Amygdala (tissue), 56 donors: Measurements from ENCODE around the gene QSOX2.

Source experiments
- DNase-seq, 56 donors: peaks; one replicate each; lab custom pipeline; 2025; lab: John Stamatoyannopoulos, UW

QSOX2 gene

DNA sequence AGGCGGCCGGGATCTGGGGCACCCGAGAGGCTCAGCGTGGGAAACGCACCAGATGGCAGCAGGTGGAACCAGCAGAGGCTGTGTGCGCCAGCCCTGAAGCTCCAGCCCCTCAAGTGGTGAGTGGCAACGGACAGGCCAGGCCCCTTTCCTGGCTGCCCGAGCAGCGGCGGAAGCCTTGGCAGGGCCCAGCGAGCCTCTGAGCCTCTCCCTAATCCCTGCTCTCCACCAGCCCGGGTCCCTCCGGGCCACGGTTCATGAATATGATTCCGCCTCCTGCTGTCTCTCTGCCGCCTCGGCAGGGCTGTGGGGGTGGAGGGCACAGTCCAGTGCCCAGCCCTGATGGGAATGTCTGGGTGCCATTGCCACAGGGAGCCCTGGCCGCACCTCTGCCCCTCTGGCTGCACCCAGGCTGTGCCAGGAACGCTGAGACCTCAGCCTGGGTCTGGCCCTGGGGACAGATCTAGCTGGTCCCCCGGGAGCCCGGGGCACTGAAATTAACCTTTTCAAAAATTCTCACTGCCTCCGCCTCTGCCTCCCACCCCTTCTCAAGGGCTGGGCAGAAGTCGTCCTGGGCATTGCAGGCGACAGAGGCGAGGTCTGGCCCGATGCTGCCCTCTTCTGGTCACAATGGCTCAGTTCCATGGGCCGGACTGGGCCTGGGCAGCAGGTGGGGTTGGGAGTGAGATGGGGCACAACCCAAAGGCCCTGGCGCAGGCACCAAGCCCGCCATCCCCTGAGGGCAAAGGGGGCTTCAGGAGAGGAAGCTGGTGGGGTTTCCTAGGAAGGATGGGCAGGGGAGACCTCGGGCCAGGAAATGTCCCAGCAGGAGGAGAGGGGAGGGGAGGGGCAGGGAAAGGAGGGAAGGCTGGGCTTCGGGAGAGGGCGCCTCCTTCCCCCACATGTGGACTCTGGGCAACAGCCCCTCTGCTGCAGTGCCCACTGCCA is 38.0 kb upstream of the QSOX2 start:
- peak in 51 of 56 donors; percentile 19 to 84 (median 52) for DNase-seq

DNA sequence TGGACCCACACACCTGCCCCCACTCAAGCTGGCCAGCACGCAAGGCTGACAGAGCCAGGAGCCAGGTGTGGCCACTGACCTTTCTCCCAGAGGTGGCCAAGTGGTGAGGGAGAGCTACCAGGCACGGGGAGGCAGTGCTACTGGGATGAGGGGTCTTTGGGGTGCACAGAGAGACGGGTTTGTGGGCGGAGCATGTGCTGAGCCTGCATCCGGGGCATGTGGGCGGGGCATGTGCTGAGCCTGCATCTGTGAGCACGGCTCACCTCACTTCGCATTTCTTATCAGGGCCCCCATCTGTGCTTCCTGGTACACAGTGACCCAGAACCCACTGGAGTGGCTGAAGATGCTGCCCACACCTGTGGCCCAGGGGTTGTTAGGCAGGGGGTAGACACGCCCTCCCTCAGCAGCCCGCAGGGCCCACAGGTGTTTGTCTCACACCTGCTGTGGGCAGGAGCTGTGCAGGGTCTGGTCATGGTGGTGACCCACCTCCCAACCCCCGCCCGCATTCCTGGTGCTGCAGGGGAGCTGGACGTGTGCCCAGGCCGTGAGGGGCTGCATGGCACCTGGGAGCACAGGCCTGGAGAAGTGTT is 36.8 kb upstream of the QSOX2 start:
- DNase-seq = no peak

DNA sequence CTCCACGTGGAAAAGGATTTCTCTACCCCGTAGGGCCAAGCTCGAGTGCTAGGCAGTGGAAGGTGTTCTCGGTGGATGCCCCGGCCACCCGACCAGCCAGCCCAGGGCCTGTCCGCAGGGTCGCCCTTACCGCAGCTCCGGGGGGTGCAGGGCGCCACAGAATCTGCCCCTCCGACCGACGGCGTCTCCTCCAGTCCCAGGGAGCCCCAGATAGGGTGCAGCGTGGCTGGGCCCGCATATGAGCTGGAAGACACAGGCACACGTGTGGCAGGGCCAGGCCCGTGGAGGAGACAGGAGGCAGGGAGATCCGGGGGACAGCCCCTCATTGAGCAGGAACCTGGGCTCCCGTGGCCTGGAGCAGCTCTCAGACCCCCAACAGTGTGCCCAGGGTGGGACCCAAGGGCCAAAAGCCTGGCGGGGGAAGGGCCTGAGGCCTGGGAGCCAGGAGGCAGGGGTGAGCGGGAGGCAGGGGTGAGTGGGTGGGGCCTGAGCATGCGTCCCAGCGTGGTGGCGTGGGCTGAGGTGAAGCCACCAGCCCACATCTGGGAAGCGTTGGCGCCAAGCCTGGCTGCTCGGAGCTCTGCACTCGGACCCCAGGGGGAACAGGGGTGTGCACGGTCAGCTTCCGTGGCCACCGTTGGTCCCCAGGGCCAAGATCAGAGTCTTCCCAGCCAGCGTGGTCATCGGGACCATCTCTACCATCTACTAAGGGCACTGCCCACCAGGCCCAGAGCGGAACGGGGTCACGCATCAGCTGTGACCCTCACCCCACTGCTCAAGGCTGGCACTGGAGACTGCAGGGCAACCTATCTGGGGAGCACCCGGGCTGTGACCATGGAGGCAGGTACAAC is 36.0 kb upstream of the QSOX2 start:
- no peak for DNase-seq

DNA sequence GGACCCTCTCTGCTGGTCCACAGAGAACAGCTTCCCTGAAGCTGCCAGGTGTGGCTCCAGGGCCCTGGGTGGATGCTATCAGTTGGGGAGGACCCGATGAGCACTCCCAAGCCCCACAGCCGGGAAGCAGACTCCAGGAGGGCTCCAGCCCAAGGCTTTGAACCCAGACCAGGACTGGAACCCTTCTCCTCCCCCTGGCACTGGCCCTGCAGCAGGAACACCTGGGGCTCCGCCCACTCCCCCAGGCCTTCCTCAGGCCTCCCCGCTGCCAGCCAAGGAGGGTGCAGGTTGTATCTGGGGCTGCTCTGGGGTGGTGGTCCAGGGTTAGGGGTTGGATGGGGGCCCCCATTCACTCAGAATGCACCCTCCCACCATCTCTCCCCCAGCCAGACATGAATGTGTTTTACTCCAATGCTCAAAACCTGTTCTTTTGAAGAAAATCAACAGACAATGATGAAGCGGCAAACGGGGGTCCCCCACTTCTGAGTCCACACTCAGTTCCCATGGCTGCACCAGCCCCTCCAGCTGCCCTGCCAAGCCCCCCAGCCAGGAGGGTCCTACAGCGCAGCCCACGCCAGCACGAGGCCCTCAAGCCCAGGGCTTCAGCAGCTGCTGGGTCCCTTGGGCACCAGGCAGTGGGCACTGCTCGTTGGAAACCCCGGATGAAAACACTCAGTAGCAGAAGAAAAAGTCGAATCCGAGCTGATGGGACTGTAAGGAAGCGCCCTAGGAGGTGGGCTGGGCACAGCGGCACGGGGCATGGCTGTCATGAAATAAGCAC is 35.1 kb upstream of the QSOX2 start:
- no peak for DNase-seq

DNA sequence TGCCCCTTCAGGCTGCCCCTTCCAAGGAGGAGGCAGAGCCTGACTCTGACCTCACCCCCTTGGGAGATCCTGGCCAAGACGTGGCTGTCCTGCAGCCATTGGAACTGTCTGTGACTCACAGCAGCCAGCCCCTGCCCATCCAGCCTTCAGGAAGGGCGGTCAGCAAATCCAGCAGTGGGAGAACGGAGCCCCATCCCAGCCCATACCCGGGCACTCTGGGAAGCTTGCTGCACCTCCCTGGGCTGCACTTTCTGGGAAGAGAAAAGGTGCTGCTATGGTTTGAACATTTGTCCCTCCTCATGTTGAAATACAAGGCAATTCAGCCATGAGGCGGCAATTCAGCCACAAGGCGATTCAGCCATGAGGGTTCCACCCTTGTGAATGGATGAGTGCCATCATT is 33.9 kb upstream of the QSOX2 start:
- no peak for DNase-seq

DNA sequence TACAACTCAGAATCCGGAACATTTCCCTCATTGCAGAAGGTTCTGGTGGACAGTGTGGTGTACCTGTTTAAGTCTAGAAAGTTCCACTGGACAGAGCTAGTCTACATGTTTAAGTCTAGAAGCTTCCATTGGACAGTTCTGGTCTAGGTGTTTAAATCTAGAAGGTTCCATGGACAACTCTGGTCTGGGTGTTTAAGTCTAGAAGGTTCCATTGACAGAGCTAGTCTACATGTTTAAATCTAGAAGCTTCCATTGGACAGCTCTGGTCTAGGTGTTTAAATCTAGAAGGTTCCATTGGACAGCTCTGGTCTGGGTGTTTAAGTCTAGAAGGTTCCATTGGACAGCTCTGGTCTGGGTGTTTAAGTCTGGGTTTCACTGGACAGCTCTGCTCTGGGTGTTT is 33.3 kb upstream of the QSOX2 start:
- no peak for DNase-seq

DNA sequence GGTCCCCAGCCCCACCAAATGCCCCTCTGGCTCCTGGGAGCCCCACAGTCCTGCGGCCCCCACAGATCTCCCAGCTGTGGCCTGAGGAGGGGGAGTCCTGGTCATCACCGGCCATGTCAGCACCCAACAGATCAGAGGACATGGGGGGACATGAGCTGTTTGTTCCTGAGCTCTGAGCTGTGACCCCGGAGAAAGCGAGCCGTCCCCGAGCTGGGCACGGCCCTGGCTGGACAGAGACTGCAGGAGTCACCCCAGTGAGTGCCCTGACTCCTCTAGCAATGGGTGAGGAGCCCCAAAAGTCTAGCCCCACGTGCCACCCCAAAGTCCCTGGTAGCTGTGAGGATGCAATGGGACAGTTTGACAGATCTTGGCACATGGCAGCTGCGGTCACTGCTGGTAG is 32.6 kb upstream of the QSOX2 start:
- DNase-seq = no peak

DNA sequence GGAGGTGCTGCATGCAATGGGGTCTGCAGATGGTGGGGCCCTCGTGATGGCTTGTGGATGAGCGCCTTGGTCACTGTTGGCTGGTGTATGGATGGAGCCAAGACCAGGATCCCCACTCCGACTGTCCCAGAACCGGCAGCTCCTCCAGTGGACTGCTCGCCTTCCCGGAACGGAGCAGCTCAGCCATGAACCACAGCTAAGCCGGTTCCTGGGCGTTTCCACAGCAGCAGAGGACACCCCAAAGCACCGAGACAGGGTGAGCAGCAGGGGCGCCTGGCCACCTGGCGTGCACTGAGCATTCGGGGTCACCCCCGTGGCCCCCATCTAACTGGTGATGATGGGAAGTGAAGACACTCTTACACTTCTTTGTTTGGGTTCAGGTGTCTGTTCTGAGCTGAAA is 32.1 kb upstream of the QSOX2 start:
- no peak for DNase-seq

DNA sequence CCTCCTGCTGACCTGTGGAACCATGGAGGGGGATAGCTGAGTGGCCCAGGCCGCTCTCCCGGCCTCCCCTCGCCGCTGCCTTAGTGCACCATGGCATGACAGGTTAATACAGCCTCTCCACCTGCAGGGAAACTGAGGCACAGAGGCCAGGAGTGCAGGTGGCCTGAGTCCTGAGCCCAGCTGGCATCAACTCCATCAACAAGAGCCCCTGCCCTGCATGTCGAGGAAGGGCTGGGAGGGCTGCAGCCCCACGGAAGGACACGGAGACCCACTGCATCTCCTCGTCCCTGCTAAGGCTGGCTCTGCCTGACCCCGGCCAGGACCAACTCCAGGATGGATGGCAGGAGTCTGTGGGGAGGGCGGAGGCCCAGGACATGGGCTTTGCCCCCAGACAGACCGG is 31.1 kb upstream of the QSOX2 start:
- no peak for DNase-seq

DNA sequence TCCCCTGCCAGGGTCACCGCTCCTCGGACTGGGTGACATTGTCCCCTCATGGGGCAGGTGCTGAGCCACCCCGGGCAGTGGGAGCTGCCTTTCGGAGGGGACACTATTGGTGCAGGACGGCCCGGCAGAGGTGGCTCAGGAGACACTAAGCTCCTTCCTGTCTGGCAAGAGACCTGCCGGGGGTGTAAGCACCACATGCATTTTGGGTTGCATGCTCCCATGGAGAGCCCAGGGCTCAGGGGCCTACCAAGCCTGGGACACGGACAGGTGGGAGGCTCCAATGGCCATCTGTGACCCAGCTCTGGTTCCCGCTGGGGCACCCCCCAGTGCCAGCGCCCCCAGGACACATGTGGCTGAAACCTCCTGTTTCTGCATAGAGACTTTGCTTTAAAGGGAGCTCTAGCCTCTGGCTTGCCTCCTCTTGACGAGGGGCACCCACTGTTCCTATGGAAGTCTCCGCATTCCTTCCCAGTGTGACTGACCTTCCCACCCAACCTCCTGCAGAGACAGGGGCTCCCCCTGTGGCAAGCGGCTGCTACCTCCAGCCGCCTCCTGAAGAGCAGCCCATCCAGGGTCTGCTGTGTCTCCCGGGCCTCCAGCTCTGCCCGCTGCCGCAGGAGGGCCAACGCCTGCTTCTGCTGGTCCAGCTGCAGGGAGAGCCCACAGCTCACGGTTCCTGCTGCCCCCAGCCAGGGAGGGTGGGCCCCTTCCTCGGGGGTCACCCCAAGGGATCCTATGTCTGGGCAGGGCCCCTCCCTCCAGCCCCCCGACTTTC is 30.2 kb upstream of the QSOX2 start:
- no peak for DNase-seq

DNA sequence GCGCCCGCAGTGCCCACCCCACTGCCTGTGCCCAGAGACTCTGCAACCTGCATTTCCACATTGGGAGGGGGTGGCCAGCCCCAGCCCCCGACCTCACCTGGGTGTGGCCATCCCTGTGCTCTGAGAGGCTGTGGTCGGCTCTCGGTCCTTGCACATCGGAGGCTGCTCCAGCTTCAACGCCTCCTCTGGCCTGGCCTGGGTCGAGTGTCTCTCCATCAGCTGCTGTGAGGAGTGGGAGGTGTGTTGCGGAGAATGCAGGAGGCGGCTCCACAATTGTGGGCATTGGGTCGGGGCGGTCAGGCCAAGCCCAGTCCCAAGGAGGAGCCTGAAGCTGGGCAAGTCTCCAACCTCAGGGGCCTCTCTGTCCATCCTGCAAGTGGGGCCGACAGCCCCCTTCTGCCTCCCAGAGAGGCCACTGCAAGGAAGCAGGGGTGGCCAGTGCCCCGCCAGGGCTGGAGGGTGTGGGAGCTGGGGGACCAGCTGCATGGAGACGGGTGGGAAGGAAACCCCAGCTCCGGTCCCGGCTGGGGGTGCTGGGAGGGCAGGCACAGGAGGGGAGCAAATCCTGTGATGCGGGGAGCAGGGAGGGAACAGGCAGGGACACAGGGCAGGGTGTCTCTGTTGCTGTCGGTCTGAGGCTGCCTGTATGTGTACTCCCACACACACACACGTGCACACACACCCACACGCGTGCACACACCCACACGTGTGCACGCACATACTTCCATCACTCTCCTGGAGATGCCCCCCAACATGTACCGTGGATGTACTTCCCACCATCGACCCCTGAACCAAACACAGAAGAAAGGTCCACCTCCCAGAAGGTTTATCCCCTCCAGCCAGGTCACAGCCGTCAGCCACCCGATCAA is 29.4 kb upstream of the QSOX2 start:
- no peak for DNase-seq

DNA sequence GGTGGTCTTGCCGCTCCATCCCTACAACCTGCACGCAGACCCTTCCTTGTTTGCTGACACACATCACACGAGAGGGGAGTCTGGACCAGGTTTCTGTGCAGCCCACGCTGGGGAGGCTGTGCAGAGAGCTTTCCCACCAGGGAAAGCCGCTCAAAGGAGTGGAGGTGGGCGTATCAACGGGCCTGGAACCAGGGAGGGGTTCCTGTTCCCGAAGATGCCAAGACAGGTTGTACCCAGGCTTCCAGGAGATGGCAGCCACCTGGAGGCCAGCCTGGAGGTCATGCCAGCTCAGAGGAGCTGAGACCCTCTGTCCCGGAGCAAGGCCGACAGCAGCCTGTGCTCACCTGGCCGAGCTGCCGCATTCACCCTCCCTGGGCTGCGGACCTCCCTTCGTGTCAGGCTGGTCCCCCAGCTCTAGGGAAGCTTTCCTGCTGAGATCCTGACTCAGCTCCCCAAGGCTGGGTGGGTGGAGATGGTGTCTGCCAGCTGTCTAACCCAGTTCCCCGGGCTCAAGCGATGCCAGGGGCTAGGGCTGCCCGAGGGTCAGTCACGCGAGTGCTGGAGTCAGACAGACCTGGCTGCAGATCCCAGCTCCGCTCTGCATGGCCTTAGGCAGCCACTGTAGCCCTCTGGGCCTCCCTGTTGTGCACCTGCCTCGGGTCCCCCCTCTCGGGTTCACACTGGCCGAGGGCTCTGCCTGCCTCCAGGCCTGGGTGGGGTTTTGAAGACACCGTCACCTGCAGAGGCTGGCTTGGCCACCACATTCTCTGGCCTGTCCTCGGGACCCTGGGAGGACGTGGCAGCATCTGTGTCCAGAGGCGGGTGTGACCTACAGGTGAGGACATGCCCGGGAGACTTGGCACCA is 28.5 kb upstream of the QSOX2 start:
- DNase-seq = no peak

DNA sequence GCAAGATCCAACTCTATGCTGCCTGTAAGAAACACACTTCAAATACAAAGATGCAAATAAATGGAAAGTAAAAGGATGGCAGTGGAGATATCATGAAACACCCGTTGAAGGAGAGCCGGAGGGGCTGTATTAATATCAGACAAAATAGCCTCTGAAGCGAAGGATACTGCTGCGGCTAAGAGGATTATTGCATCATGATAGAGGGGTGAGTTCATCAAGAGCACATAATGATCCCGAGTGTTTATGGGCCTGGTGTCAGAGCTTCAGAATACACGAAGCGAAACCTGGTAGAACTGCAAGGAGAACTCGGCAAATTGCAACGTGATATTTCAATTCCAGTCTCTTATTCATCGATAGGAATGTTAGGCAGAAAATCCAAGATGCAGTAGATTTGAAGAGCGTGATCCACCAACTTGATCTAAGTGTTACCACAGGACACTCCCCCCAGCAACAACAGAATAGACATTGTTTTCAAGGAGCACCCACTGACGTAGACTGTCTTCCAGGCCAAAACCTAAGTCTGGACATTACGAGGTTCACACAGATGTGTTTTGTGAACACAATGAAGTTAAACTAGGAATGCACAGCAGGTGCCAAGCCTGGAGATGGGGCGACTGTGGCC is 27.7 kb upstream of the QSOX2 start:
- no peak for DNase-seq

DNA sequence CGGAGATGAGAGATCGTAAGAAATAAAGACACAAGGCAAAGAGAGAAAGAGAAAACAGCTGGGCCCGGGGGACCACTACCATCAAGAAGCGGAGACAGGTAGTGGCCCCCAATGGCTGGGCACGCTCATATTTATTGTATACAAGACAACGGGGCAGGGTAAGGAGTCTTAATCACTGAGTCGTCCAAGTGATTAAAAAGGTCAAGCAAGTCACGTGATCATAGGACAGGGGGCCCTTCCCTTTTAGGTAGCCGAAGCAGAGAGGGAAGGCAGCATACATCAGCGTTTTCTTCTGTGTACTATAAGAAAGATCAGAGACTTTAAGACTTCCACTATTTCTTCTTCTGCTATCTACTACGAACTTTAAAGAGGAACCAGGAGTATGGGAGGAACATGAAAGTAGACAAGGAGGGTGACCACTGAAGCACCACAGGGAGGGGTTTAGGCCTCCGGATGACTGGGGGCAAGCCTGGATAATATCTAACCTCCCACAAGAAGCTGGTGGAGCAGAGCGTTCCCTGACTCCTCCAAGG is 24.6 kb upstream of the QSOX2 start:
- peak in 1 of 56 donors; percentile 4 for DNase-seq

DNA sequence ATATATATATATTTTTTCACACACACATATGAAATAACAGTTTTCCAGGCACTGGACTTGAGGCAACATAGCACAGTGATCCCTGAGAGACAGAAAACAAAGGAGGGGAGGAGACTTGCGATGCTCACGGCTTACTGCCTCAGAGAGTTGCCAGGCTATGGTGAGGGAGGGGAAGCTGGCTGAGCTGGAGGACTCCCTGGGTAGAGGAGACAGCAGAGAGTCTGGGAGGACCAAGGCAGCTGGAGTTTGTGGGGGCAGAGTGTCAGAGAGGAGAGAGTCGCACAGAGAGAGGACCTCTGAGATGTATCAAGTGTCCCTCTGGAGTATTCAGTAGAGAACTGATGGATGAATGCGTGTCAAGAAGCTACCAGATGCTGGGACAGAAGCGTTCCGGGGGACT is 23.1 kb upstream of the QSOX2 start:
- no peak for DNase-seq

DNA sequence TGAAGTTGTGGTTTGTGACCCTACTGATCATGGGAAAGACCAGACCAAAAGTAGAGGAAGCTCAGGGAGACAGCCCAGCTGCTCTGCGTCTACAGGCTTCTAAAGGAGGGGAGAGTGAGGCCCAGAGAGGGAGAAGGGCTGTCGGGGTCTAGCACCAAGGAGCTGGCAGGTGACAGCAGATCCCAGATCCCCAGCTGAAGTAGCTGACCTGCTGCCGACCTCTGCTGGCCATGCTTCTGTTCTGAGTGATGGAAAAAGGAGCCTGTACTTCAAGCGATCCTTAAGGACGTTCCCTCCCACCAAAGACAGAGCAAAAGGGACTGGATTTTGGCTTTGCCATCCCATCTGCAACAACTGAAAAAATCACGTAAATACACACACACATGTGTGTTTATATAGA is 22.7 kb upstream of the QSOX2 start:
- DNase-seq = peak in 2 of 56 donors; percentile 2 to 24
